ENCODE data around the gene CDH12. TPM values are rescaled to one million over a fixed set of nuclear protein-coding genes. Genes with fewer than 3 reads are reported as not detected.
"Not testable (repeated sequence)": the region's sequence is repeated elsewhere in the genome, so short reads cannot be mapped to it uniquely, and the experiment has no call there.

The CDH12 gene
- polyA plus RNA-seq, 2 donors = 0.01 TPM; not detected in 1

DNA sequence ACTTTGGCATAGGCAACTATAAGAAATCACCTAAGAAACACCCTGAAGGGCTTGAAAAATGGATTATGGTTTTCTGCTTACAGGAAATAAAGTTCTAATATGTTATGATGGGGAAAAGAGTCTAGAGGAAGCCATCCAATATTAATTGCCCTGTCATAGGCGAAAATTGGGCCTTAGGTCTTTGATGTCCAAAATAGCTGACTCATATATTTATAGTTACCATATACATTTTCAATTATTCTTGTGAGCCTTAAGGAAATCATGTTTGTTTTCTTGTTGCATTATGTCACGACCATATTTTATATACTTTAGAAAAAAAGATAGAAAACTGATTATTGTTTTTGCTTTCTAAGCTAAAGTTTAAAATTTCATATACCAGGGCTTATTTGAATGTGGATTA, 509.1 kb downstream of the CDH12 start:
- Histone ChIP-seq H3K9me3 (ENCODE audit: control insufficient read depth in 2 of 2, insufficient read depth in 1 of 2, low read depth in 1 of 2, low read length in 1 of 2) (no peaks in the 10 kb centered on the region), H3K4me1 (ENCODE audit: control insufficient read depth in 2 of 2, insufficient read depth in 2 of 2, low read length in 1 of 2) (no peaks in the 10 kb centered on the region), H3K36me3 (ENCODE audit: control insufficient read depth in 2 of 2, insufficient read depth in 2 of 2, low read length in 1 of 2) (no peaks in the 10 kb centered on the region), H3K27me3 (ENCODE audit: control insufficient read depth in 1 of 2, insufficient read depth in 2 of 2, low read length in 2 of 2) (no peaks in the 10 kb centered on the region), H3K27ac (ENCODE audit: low read depth in 2 of 2, low read length in 1 of 2) (no peak overlapping the region), H3K4me3 (ENCODE audit: low read depth in 1 of 2, low read length in 2 of 2) (no peak overlapping the region)
- 40 to 42% methylated on average over 2 of the region's 2 CpGs for WGBS, 2 donors

GRCh38 chr5:22341406-22341805, 511.7 kb downstream of the CDH12 start:
- Histone ChIP-seq H3K9me3 (ENCODE audit: control insufficient read depth in 2 of 2, insufficient read depth in 1 of 2, low read depth in 1 of 2, low read length in 1 of 2) (no peaks in the 10 kb centered on the region), H3K27me3 (ENCODE audit: control insufficient read depth in 1 of 2, insufficient read depth in 2 of 2, low read length in 2 of 2) (no peaks in the 10 kb centered on the region), H3K4me3 (ENCODE audit: low read depth in 1 of 2, low read length in 2 of 2) (no peak overlapping the region), H3K27ac (ENCODE audit: low read depth in 2 of 2, low read length in 1 of 2) (no peak overlapping the region), H3K4me1 (ENCODE audit: control insufficient read depth in 2 of 2, insufficient read depth in 2 of 2, low read length in 1 of 2) (no peaks in the 10 kb centered on the region), H3K36me3 (ENCODE audit: control insufficient read depth in 2 of 2, insufficient read depth in 2 of 2, low read length in 1 of 2) (no peaks in the 10 kb centered on the region)
- WGBS, 2 donors = 83 to 87% methylated on average over 2 of the region's 2 CpGs

DNA sequence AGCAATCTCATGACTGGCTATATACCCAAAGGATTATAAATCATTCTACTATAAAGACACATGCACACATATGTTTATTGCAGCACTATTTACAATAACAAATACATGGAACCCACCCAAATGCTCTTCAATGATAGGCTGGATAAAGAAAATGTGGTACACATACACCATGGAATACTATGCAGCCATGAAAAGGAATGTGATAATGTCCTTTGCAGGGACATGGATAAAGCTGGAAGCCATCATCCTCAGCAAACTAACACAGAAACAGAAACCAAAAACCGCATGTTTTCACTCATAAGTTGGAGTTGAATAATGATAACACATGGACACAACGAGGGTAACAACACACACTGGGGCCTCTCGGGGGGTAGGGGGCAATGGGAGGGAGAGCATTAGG, 520.2 kb downstream of the CDH12 start:
- H3K4me3 ChIP-seq (ENCODE audit: low read depth in 1 of 2, low read length in 2 of 2); H3K4me1 ChIP-seq (ENCODE audit: control insufficient read depth in 2 of 2, insufficient read depth in 2 of 2, low read length in 1 of 2): not testable (repeated sequence)
- 82 to 85% methylated on average over 3 of the region's 3 CpGs for WGBS, 2 donors

GRCh38 chr5:22329683-22330082, 523.5 kb downstream of the CDH12 start:
- no peak overlapping the region for H3K27ac ChIP-seq (ENCODE audit: low read depth in 2 of 2, low read length in 1 of 2)
- H3K9me3 ChIP-seq (ENCODE audit: control insufficient read depth in 2 of 2, insufficient read depth in 1 of 2, low read depth in 1 of 2, low read length in 1 of 2) = peaks cover 2 to 4% of the 10 kb centered on the region in 2 donors
- no peaks in the 10 kb centered on the region for H3K36me3 ChIP-seq (ENCODE audit: control insufficient read depth in 2 of 2, insufficient read depth in 2 of 2, low read length in 1 of 2)
- H3K4me3 ChIP-seq (ENCODE audit: low read depth in 1 of 2, low read length in 2 of 2) = no peak overlapping the region
- no peaks in the 10 kb centered on the region for H3K27me3 ChIP-seq (ENCODE audit: control insufficient read depth in 1 of 2, insufficient read depth in 2 of 2, low read length in 2 of 2)
- 71% methylated on average over 1 of the region's 1 CpG for WGBS, 2 donors
- no peaks in the 10 kb centered on the region for H3K4me1 ChIP-seq (ENCODE audit: control insufficient read depth in 2 of 2, insufficient read depth in 2 of 2, low read length in 1 of 2)

More for the DNA sequence above, 520.2 kb downstream of the CDH12 start:
- not testable (repeated sequence) for H3K9me3 ChIP-seq (ENCODE audit: control insufficient read depth in 2 of 2, insufficient read depth in 1 of 2, low read depth in 1 of 2, low read length in 1 of 2); H3K27me3 ChIP-seq (ENCODE audit: control insufficient read depth in 1 of 2, insufficient read depth in 2 of 2, low read length in 2 of 2); H3K36me3 ChIP-seq (ENCODE audit: control insufficient read depth in 2 of 2, insufficient read depth in 2 of 2, low read length in 1 of 2); H3K27ac ChIP-seq (ENCODE audit: low read depth in 2 of 2, low read length in 1 of 2)

DNA sequence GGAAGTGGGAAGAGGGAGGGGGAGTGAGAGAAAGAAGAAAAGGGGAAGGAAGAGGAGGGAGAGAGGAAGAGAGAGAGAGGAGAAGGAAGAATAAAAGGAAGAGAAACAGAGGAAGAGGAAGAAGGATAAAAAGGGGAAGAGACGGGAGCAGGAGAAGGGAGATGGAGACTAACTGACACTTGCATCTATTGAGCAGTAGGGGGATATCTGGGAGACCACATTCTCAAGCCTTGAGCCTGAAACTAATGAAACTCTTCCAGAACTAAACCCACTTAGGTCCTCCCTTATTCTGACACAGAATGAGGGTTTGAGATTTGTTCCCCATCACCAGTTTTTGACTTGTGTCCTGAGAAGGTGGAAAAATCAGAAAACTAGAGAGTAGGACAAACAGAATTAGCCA, 533.3 kb downstream of the CDH12 start:
- no peak overlapping the region for H3K27ac ChIP-seq (ENCODE audit: low read depth in 2 of 2, low read length in 1 of 2)
- H3K4me1 ChIP-seq (ENCODE audit: control insufficient read depth in 2 of 2, insufficient read depth in 2 of 2, low read length in 1 of 2) = no peaks in the 10 kb centered on the region
- no peak overlapping the region for H3K4me3 ChIP-seq (ENCODE audit: low read depth in 1 of 2, low read length in 2 of 2)
- H3K27me3 ChIP-seq (ENCODE audit: control insufficient read depth in 1 of 2, insufficient read depth in 2 of 2, low read length in 2 of 2) = no peaks in the 10 kb centered on the region
- 11 to 33% methylated on average over 1 of the region's 1 CpG for WGBS, 2 donors
- H3K36me3 ChIP-seq (ENCODE audit: control insufficient read depth in 2 of 2, insufficient read depth in 2 of 2, low read length in 1 of 2) = no peaks in the 10 kb centered on the region
- H3K9me3 ChIP-seq (ENCODE audit: control insufficient read depth in 2 of 2, insufficient read depth in 1 of 2, low read depth in 1 of 2, low read length in 1 of 2) = no peaks in the 10 kb centered on the region

- Histone ChIP-seq H3K27me3 (ENCODE audit: control insufficient read depth in 1 of 2, insufficient read depth in 2 of 2, low read length in 2 of 2) (no peaks in the 10 kb centered on the region), H3K4me3 (ENCODE audit: low read depth in 1 of 2, low read length in 2 of 2) (no peak overlapping the region), H3K36me3 (ENCODE audit: control insufficient read depth in 2 of 2, insufficient read depth in 2 of 2, low read length in 1 of 2) (no peaks in the 10 kb centered on the region), H3K9me3 (ENCODE audit: control insufficient read depth in 2 of 2, insufficient read depth in 1 of 2, low read depth in 1 of 2, low read length in 1 of 2) (no peaks in the 10 kb centered on the region), H3K27ac (ENCODE audit: low read depth in 2 of 2, low read length in 1 of 2) (no peak overlapping the region), H3K4me1 (ENCODE audit: control insufficient read depth in 2 of 2, insufficient read depth in 2 of 2, low read length in 1 of 2) (no peaks in the 10 kb centered on the region)
Observed at GRCh38 chr5:22316294-22316693, 536.9 kb downstream of the CDH12 start.

GRCh38 chr5:22315052-22315451, 538.1 kb downstream of the CDH12 start:
- H3K36me3 ChIP-seq (ENCODE audit: control insufficient read depth in 2 of 2, insufficient read depth in 2 of 2, low read length in 1 of 2); H3K4me3 ChIP-seq (ENCODE audit: low read depth in 1 of 2, low read length in 2 of 2); H3K27ac ChIP-seq (ENCODE audit: low read depth in 2 of 2, low read length in 1 of 2); H3K27me3 ChIP-seq (ENCODE audit: control insufficient read depth in 1 of 2, insufficient read depth in 2 of 2, low read length in 2 of 2); H3K4me1 ChIP-seq (ENCODE audit: control insufficient read depth in 2 of 2, insufficient read depth in 2 of 2, low read length in 1 of 2); H3K9me3 ChIP-seq (ENCODE audit: control insufficient read depth in 2 of 2, insufficient read depth in 1 of 2, low read depth in 1 of 2, low read length in 1 of 2): not testable (repeated sequence)
- WGBS, 2 donors = 87 to 88% methylated on average over 13 to 15 of the region's 15 CpGs

DNA sequence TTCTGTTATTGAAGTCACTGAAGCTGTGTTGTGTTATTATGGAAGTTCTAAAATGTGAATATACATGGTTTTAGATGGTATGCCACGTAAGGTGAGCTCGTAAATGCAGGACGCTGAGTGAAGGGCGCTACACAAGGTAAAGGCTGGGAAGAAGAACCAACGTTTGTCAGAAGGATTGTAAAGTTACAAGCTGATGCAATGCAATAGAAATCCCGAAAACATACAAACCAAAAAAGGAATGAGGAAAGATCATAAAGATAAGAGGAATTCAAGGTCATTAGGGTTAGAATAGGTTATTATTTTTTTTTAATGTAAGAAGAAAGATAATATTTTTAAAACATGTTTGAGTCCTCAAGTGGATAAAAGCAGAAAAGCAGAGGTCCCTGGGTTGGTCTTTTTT, 538.6 kb downstream of the CDH12 start:
- Histone ChIP-seq H3K9me3 (ENCODE audit: control insufficient read depth in 2 of 2, insufficient read depth in 1 of 2, low read depth in 1 of 2, low read length in 1 of 2) (no peaks in the 10 kb centered on the region), H3K4me1 (ENCODE audit: control insufficient read depth in 2 of 2, insufficient read depth in 2 of 2, low read length in 1 of 2) (no peaks in the 10 kb centered on the region), H3K4me3 (ENCODE audit: low read depth in 1 of 2, low read length in 2 of 2) (no peak overlapping the region), H3K36me3 (ENCODE audit: control insufficient read depth in 2 of 2, insufficient read depth in 2 of 2, low read length in 1 of 2) (no peaks in the 10 kb centered on the region), H3K27ac (ENCODE audit: low read depth in 2 of 2, low read length in 1 of 2) (no peak overlapping the region), H3K27me3 (ENCODE audit: control insufficient read depth in 1 of 2, insufficient read depth in 2 of 2, low read length in 2 of 2) (no peaks in the 10 kb centered on the region)
- 86 to 89% methylated on average over 6 of the region's 6 CpGs for WGBS, 2 donors

- Histone ChIP-seq H3K4me3 (ENCODE audit: low read depth in 1 of 2, low read length in 2 of 2) (no peak overlapping the region), H3K9me3 (ENCODE audit: control insufficient read depth in 2 of 2, insufficient read depth in 1 of 2, low read depth in 1 of 2, low read length in 1 of 2) (no peaks in the 10 kb centered on the region), H3K27me3 (ENCODE audit: control insufficient read depth in 1 of 2, insufficient read depth in 2 of 2, low read length in 2 of 2) (no peaks in the 10 kb centered on the region), H3K4me1 (ENCODE audit: control insufficient read depth in 2 of 2, insufficient read depth in 2 of 2, low read length in 1 of 2) (no peaks in the 10 kb centered on the region), H3K36me3 (ENCODE audit: control insufficient read depth in 2 of 2, insufficient read depth in 2 of 2, low read length in 1 of 2) (no peaks in the 10 kb centered on the region), H3K27ac (ENCODE audit: low read depth in 2 of 2, low read length in 1 of 2) (no peak overlapping the region)
- 59 to 65% methylated on average over 2 of the region's 2 CpGs for WGBS, 2 donors
Observed at GRCh38 chr5:22306011-22306410, 547.1 kb downstream of the CDH12 start.

DNA sequence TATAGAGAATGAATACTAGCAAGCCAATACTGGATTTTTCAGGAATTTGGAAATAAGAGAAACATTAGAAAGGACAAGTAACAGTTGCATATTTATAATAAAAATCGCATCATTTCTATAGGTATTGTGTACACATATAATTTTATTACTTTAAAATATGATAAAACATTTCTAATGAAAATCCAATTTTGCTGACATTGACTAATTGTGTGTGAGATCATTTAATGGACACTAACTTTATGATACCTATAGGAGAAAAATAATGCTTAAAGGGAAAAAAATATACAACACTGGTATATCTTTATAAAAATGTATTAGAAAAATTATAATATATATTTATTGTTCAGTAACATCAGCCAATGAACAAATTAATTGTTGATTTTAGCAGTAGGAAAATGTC, 557.3 kb downstream of the CDH12 start:
- WGBS, 2 donors = 80 to 86% methylated on average over 1 of the region's 1 CpG
- Histone ChIP-seq H3K36me3 (ENCODE audit: control insufficient read depth in 2 of 2, insufficient read depth in 2 of 2, low read length in 1 of 2) (no peaks in the 10 kb centered on the region), H3K4me1 (ENCODE audit: control insufficient read depth in 2 of 2, insufficient read depth in 2 of 2, low read length in 1 of 2) (no peaks in the 10 kb centered on the region), H3K4me3 (ENCODE audit: low read depth in 1 of 2, low read length in 2 of 2) (no peak overlapping the region), H3K27me3 (ENCODE audit: control insufficient read depth in 1 of 2, insufficient read depth in 2 of 2, low read length in 2 of 2) (peaks cover 0 to 2% of the 10 kb centered on the region in 2 donors), H3K27ac (ENCODE audit: low read depth in 2 of 2, low read length in 1 of 2) (no peak overlapping the region), H3K9me3 (ENCODE audit: control insufficient read depth in 2 of 2, insufficient read depth in 1 of 2, low read depth in 1 of 2, low read length in 1 of 2) (peaks cover 2 to 4% of the 10 kb centered on the region in 2 donors)

Data from esophagus (tissue), 2 donors.